Ovary (tissue), 9 donors: ENCODE measurements around the gene VSTM2B. TPM values are rescaled to one million over a fixed set of nuclear protein-coding genes. Genes with fewer than 3 reads are reported as not detected.

Source experiments
- DNase-seq, 5 donors: peaks; one replicate each; pipeline ENCODE4 v3.0.0-alpha.2; 2019 to 2020
- H3K27ac ChIP-seq, 2 donors: fragments of 200-600 bp; one replicate each; pipeline versions ENCODE4 v1.5.1 to v1.8.0; 2019 to 2022
- H3K27me3 ChIP-seq: fragments of 200-600 bp; one replicate; pipeline ENCODE4 v1.8.0; 2022
- H3K36me3 ChIP-seq: fragments of 200-600 bp; sonication (generic); one replicate; pipeline ENCODE4 v1.5.1; 2019
- H3K4me1 ChIP-seq: one replicate; pipeline ENCODE4 v1.8.1; 2013; ENCODE audit warnings: mild to moderate bottlenecking, moderate library complexity; ENCODE audit not compliant: insufficient read depth
- H3K4me3 ChIP-seq: fragments of 200-600 bp; sonication (generic); one replicate; pipeline ENCODE4 v1.5.1; 2017
- H3K9me3 ChIP-seq, 2 donors: fragments of 200-600 bp in 1 of 2; sonication (generic) in 1 of 2; one replicate each; pipeline versions ENCODE4 v1.5.1 to v1.8.1; 2013 to 2019; ENCODE audit warnings: mild to moderate bottlenecking in 1 of 2, moderate library complexity in 1 of 2
- EP300 ChIP-seq: sonication (generic); formaldehyde crosslinking; IDR thresholded peaks from one replicate; pipeline ENCODE4 v1.6.1; 2017; ENCODE audit warnings: antibody characterized with exemption
- POLR2A ChIP-seq: fragments of 450-650 bp; IDR thresholded peaks from one replicate; pipeline ENCODE4 v1.6.1; 2017; ENCODE audit warnings: antibody characterized with exemption, mild to moderate bottlenecking, moderate library complexity
- WGBS, 3 donors: extraction: QIAGEN DNeasy Blood & Tissue Kit in 1 of 3; methylation state at CpG; one replicate each; pipeline versions ENCODE4 v1.1.5 to v1.1.7; 2013 to 2017; 5-methylcytosine and 5-hydroxymethylcytosine counted together
- intact Hi-C, 4 donors: fragments of 100-400 bp; cut with DNase I; formaldehyde crosslinking; loops; one replicate each; pipeline versions ENCODE4 v1.11.0 to v1.15.1; 2022 to 2023
- polyA plus RNA-seq, 2 donors: library from polyadenylated mRNA; stranded (reverse); fragments of 200-250 nt in 1 of 2; fragments of 350-450 nt in 1 of 2; fragmentation: Illumina TruSeq in 1 of 2; extraction: RNeasy Lipid Tissue Mini Kit (QIAGEN cat#74804) in 1 of 2; gene quantifications; one replicate each; pipeline ENCODE4 v1.2.3, GENCODE V29; 2013 to 2014
- total RNA-seq, 7 donors: library from RNA; depleted of rRNA in 2 of 7; stranded (reverse); fragments of >200 nt in 2 of 7; fragmentation: NEBNext Ultra II Directional in 3 of 7; extraction: Animal tissue kit (Norgen Biotek cat#: 25700) in 3 of 7; gene quantifications; one replicate each; pipeline versions ENCODE4 v1.1.0 to v1.2.4, GENCODE V29; 2016 to 2023
- TF ChIP-seq, protein P1 (sequence below), 3 donors: fragments of 450-650 bp in 2 of 3; fragments of 200-600 bp in 1 of 3; IDR thresholded peaks; one replicate each; pipeline versions ENCODE4 v1.5.1 to v1.8.0; 2016 to 2022; ENCODE audit warnings: antibody characterized with exemption in 3 of 3, mild to moderate bottlenecking in 1 of 3
- donor health status: DM: no; HTN: no; CAD: no; lungs with moderate emphysema.
- donor health status: DM: no; HTN: no; CAD: no.
- donor health status: Bipolar disorder and iron deficiency.
- donor health status: DM: yes; HTN: yes; CAD: no.
- donor health status: DM: no; HTN: no; CAD: no.
- donor health status: DM: yes; HTN: yes; CAD: no.

VSTM2B gene
- total and polyA plus RNA-seq, 9 donors = 0.13 TPM; not detected in 8

DNA sequence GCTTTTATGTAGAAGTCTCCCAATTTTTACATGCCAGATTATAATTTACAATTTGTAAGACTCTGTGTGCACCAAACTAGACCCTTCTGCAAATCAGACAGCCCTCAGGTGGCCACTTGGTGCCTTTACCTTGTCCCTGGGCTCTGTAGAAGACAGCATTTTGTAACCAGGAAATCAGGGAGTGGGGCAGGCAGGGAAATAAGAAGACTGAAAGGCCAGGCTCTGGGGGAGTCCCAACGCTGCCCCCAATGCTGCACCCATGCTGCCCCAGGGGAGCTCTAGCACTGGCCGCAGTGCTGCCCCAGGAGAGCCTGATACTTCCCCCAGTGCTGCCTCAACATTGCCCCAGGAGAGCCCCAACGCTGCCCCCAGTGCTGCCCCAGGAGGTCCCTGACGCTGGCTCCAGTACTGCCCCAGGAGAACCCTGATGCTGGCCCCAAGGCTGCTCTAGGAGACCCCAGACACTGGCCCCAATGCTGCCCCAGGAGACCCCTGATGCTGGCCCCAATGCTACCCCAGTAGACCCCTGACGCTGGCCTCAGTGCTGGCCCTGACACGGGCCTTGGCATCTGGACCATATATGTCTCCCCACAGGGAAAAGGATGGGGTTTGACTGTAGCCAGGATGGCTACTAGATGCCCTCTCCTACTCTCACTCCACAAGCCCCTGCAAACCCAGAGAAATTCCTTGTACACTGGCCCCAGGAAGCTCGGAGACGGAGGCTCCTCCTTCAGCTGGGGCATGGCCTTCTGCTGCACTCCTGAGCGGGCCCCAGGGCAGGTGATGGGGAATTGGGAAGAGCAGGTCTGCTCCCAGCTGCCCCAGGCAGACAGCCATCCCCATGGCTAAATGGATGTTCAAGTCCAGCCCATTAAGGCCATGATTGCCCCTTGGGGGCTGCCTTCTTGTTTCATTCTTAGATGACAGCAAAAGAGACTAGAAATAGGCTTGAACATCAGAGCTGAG, 23.6 kb downstream of the VSTM2B start:
- WGBS, 3 donors = 61 to 74% (median 64%) methylated on average over 8 to 9 of the region's 9 CpGs
- DNase-seq = no peak
- no peak for TF ChIP-seq POLR2A
- no peak for TF ChIP-seq EP300
- TF ChIP-seq, protein P1, sequence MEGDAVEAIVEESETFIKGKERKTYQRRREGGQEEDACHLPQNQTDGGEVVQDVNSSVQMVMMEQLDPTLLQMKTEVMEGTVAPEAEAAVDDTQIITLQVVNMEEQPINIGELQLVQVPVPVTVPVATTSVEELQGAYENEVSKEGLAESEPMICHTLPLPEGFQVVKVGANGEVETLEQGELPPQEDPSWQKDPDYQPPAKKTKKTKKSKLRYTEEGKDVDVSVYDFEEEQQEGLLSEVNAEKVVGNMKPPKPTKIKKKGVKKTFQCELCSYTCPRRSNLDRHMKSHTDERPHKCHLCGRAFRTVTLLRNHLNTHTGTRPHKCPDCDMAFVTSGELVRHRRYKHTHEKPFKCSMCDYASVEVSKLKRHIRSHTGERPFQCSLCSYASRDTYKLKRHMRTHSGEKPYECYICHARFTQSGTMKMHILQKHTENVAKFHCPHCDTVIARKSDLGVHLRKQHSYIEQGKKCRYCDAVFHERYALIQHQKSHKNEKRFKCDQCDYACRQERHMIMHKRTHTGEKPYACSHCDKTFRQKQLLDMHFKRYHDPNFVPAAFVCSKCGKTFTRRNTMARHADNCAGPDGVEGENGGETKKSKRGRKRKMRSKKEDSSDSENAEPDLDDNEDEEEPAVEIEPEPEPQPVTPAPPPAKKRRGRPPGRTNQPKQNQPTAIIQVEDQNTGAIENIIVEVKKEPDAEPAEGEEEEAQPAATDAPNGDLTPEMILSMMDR (IDR thresholded peaks at IDR 0.05) = no peak

GRCh38 chr19:29550896-29551295, 25.1 kb downstream of the VSTM2B start:
- no peak for DNase-seq
- intact Hi-C loops = no loop called here
- no peak overlapping the region for H3K4me3 ChIP-seq
- no peaks in the 10 kb centered on the region for H3K9me3 ChIP-seq
- TF ChIP-seq POLR2A (no peak), EP300 (no peak)
- TF ChIP-seq, protein P1 (IDR thresholded peaks at IDR 0.05) = no peak
- no peaks in the 10 kb centered on the region for H3K36me3 ChIP-seq
- WGBS, 3 donors = 73 to 76% (median 74%) methylated on average over 5 of the region's 5 CpGs
- H3K4me1 ChIP-seq = no peaks in the 10 kb centered on the region
- no peak overlapping the region for H3K27ac ChIP-seq
- H3K27me3 ChIP-seq = no peaks in the 10 kb centered on the region

More for the DNA sequence above, 23.6 kb downstream of the VSTM2B start:
- no peaks in the 10 kb centered on the region for H3K4me1 ChIP-seq
- H3K4me3 ChIP-seq = no peak overlapping the region
- H3K9me3 ChIP-seq = no peaks in the 10 kb centered on the region
- H3K27ac ChIP-seq = no peak overlapping the region
- no peaks in the 10 kb centered on the region for H3K27me3 ChIP-seq
- H3K36me3 ChIP-seq = no peaks in the 10 kb centered on the region
- intact Hi-C loops = no loop called here

GRCh38 chr19:29551774-29552173, 26.0 kb downstream of the VSTM2B start:
- H3K9me3 ChIP-seq = no peaks in the 10 kb centered on the region
- TF ChIP-seq, protein P1 (IDR thresholded peaks at IDR 0.05) = no peak
- TF ChIP-seq POLR2A (no peak), EP300 (no peak)
- H3K4me3 ChIP-seq = no peak overlapping the region
- no peaks in the 10 kb centered on the region for H3K36me3 ChIP-seq
- intact Hi-C loops = no loop called here
- no peak for DNase-seq
- H3K27me3 ChIP-seq = no peaks in the 10 kb centered on the region
- H3K27ac ChIP-seq = no peak overlapping the region
- H3K4me1 ChIP-seq = no peaks in the 10 kb centered on the region
- WGBS, 3 donors = 69 to 76% (median 70%) methylated on average over 3 of the region's 3 CpGs

DNA sequence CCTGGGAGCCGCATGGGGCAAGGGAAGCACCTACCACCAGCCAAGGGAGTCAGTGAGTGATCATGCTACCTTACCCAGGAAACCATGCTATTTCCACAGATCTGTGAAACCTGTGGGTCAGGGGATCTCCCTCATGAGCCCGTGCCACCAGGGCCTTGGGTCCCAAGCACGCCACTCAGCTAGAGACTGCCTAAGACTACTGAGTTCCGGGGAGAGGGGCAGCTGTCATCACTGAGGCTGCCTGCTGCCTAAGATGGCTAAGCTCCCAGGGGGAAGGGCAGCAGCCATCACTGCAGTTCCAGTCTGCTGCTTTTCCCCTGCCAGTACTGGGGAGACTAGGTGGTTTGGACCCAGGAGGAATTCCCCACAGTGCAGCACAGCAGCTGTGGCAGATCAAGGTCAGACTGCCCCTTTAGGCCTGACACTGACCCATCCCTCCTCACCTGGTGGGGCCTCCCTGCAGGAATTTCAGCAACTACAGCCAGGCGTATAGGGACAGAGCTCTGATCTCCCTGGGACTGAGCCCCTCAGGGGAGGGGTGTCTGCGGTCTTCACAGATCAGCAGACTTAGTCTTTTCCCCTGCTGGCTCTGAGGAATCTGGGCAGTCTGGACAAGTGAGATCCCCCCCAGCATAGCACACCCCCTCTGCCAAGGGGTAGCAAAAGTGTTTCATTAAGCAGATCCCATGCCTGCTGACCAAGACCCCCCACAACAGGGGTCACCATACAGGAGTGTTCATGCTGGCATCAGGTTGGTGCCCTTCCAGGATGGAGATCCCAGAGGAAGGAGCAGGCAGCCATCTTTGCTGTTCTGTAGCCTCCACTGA, 26.9 kb downstream of the VSTM2B start:
- WGBS, 3 donors = 72 to 78% (median 76%) methylated on average over 6 of the region's 6 CpGs
- TF ChIP-seq EP300 (no peak), POLR2A (no peak)
- TF ChIP-seq, protein P1 (IDR thresholded peaks at IDR 0.05) = no peak

More for the DNA sequence above, 26.9 kb downstream of the VSTM2B start:
- Histone ChIP-seq H3K27me3 (no peaks in the 10 kb centered on the region), H3K9me3 (no peaks in the 10 kb centered on the region), H3K36me3 (no peaks in the 10 kb centered on the region), H3K4me1 (no peaks in the 10 kb centered on the region), H3K27ac (no peak overlapping the region), H3K4me3 (no peak overlapping the region)
- DNase-seq = no peak
- intact Hi-C loops = no loop called here
